A673 (cell line): ENCODE data around the gene STAG3.
"Not testable (repeated sequence)": the region's sequence is repeated elsewhere in the genome, so short reads cannot be mapped to it uniquely, and the experiment has no call there.

Source experiments
- CTCF ChIP-seq: fragments of 300-800, 200-600 bp; sonication (generic); conservative IDR thresholded peaks from 2 replicates; pipeline ENCODE4 v1.5.1; 2017; ENCODE audit warnings: low read depth, mild to moderate bottlenecking, antibody characterized with exemption, low read length, moderate library complexity, mixed read lengths
- EZH2 ChIP-seq: fragments of 200-600 bp; sonication (generic); IDR thresholded peaks from 2 replicates; pipeline ENCODE4 v1.6.1; 2017; ENCODE audit warnings: borderline replicate concordance, low read depth, mild to moderate bottlenecking, mixed read lengths, antibody characterized with exemption, low read length; ENCODE audit not compliant: poor library complexity, severe bottlenecking

- not testable (repeated sequence) for TF ChIP-seq CTCF, EZH2
These were observed 47.2 kb downstream of the STAG3 start for GRCh38 chr7:100224891-100225290.
